Smooth muscle cell (in vitro differentiated cells): Measurements from ENCODE around the gene SDR42E1. TPM values are rescaled to one million over a fixed set of nuclear protein-coding genes. Genes with fewer than 3 reads are reported as not detected.

ENCODE experiments used
- DNase-seq: peaks from one replicate; lab custom pipeline; 2025; ENCODE audit not compliant: unreplicated experiment; lab: John Stamatoyannopoulos, UW
- H2AFZ ChIP-seq: fragments of 200-600 bp; sonication (generic); 2 replicates; pipeline ENCODE4 v1.6.0; 2016; ENCODE audit warnings: antibody characterized with exemption, low read depth, mild to moderate bottlenecking
- H3F3A ChIP-seq: fragments of 200-600 bp; sonication (generic); 2 replicates; pipeline ENCODE4 v1.6.0; 2017; ENCODE audit warnings: antibody characterized with exemption, low read depth
- H3K27ac ChIP-seq: fragments of 200-600 bp; sonication (generic); 2 replicates; pipeline ENCODE4 v1.5.1; 2016; ENCODE audit warnings: low read depth, mild to moderate bottlenecking
- H3K27me3 ChIP-seq: fragments of 200-600 bp; sonication (generic); 2 replicates; pipeline ENCODE4 v1.6.1; 2016; ENCODE audit warnings: low read depth, mild to moderate bottlenecking
- H3K36me3 ChIP-seq: fragments of 200-600 bp; sonication (generic); 2 replicates; pipeline ENCODE4 v1.5.1; 2016; ENCODE audit warnings: low read depth
- H3K4me1 ChIP-seq: fragments of 200-600 bp; sonication (generic); 2 replicates; pipeline ENCODE4 v1.5.1; 2016; ENCODE audit warnings: low read depth
- H3K4me2 ChIP-seq: fragments of 200-600 bp; sonication (generic); 2 replicates; pipeline ENCODE4 v1.6.0; 2016; ENCODE audit warnings: mild to moderate bottlenecking
- H3K4me3 ChIP-seq: fragments of 200-600 bp; sonication (generic); 2 replicates; pipeline ENCODE4 v1.5.1; 2016; ENCODE audit warnings: mild to moderate bottlenecking
- H3K79me2 ChIP-seq: fragments of 200-600 bp; sonication (generic); 2 replicates; pipeline ENCODE4 v1.6.0; 2016; ENCODE audit warnings: low read depth, mild to moderate bottlenecking
- H3K9ac ChIP-seq: fragments of 200-600 bp; sonication (generic); 2 replicates; pipeline ENCODE4 v1.6.0; 2016; ENCODE audit warnings: low read depth
- H3K9me3 ChIP-seq: fragments of 200-600 bp; sonication (generic); replicated peaks from 2 replicates; pipeline ENCODE4 v1.5.1; 2016; ENCODE audit warnings: low read depth
- H4K20me1 ChIP-seq: fragments of 200-600 bp; sonication (generic); 2 replicates; pipeline ENCODE4 v1.6.0; 2016; ENCODE audit warnings: low read depth
- WGBS: methylation state at CpG from one replicate; pipeline ENCODE4 v1.1.7; 2016; ENCODE audit warnings: low lambda C conversion rate; 5-methylcytosine and 5-hydroxymethylcytosine counted together
- polyA plus RNA-seq: library from polyadenylated mRNA; unstranded; fragments of >200 nt; fragmentation: Nextera tagmentation; extraction: Ambion mirVana; gene quantifications from 2 replicates; pipeline ENCODE4 v1.2.1, GENCODE V29; 2016
- total RNA-seq: library from RNA; depleted of rRNA; stranded (reverse); fragments of >200 nt; gene quantifications from 2 replicates; pipeline ENCODE4 v1.2.3, GENCODE V29; 2014
- TF ChIP-seq, protein P1 (sequence below): fragments of 200-600 bp; sonication (generic); IDR thresholded peaks from 2 replicates; pipeline ENCODE4 v1.5.1; 2017; ENCODE audit warnings: borderline replicate concordance, mild to moderate bottlenecking, antibody characterized with exemption; ENCODE audit not compliant: insufficient read depth, poor library complexity, severe bottlenecking

Gene SDR42E1
- total and polyA plus RNA-seq, 2 experiments from 2014 or later: not detected

DNA sequence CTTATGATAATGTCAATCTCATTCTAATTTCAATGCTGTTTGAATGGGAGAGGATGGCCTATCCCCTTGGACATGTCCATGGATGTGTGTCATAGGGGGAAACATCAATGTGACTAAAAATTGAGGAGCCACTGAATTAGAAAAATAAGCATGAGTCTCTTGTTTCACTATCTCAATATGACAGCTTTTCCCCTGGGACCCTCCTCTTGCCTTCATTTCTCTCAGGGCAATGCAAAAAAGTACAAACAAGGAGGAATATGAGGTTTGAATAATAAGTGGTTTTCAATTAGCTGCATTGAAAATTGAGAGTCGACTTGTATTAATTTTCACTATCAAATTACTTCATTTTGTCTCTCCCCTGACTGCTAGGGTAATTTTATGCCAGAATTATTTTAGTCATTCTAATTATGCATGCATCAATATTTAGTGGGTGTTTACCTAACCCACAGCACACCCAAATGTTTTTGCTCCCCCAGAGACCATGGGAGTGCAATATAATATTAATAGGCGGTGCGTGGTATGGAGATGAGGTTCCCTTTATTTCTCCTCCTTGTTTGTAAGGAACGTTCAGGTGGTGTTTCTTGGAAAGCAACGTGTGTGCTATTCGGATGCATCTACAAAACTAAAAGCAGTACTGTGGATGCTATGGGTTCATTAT is 6.8 kb upstream of the SDR42E1 start:
- H3K79me2 ChIP-seq: no peaks in the 10 kb centered on the region
- 88% methylated on average over 6 of the region's 6 CpGs for WGBS

DNA sequence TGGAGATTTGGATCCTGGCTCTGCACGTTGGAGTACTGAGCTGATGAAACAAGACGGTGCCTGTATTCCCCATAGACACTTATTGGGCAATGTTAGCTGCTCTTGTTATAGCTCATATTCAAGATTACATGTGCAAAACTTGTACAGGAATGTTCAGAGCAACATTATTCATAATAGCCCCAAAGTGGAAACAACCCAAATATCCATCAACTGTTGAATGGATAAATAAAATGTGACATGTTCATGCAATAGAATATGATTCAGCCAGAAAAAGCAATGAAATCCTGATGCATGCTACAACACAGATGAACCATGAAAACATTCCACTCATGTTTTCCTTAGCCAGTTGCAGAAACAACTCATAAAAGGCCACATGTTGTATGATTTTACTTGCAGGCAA is 5.7 kb upstream of the SDR42E1 start:
- H3K9ac ChIP-seq: no peak overlapping the region
- H2AFZ ChIP-seq: no peak overlapping the region
- no peak overlapping the region for H3K27ac ChIP-seq
- no peak overlapping the region for H3K4me3 ChIP-seq
- peaks cover 16% of the 10 kb centered on the region for H3K27me3 ChIP-seq
- TF ChIP-seq, protein P1, sequence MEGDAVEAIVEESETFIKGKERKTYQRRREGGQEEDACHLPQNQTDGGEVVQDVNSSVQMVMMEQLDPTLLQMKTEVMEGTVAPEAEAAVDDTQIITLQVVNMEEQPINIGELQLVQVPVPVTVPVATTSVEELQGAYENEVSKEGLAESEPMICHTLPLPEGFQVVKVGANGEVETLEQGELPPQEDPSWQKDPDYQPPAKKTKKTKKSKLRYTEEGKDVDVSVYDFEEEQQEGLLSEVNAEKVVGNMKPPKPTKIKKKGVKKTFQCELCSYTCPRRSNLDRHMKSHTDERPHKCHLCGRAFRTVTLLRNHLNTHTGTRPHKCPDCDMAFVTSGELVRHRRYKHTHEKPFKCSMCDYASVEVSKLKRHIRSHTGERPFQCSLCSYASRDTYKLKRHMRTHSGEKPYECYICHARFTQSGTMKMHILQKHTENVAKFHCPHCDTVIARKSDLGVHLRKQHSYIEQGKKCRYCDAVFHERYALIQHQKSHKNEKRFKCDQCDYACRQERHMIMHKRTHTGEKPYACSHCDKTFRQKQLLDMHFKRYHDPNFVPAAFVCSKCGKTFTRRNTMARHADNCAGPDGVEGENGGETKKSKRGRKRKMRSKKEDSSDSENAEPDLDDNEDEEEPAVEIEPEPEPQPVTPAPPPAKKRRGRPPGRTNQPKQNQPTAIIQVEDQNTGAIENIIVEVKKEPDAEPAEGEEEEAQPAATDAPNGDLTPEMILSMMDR: no peak
- no peaks in the 10 kb centered on the region for H3K4me1 ChIP-seq
- DNase-seq: no peak
- H3K79me2 ChIP-seq: no peaks in the 10 kb centered on the region
- H3F3A ChIP-seq: no peaks in the 10 kb centered on the region
- H3K4me2 ChIP-seq: no peak overlapping the region
- H4K20me1 ChIP-seq: no peaks in the 10 kb centered on the region
- no peaks in the 10 kb centered on the region for H3K9me3 ChIP-seq
- no peaks in the 10 kb centered on the region for H3K36me3 ChIP-seq
- 72% methylated on average over 2 of the region's 2 CpGs for WGBS

More for the DNA sequence above, 6.8 kb upstream of the SDR42E1 start:
- H4K20me1 ChIP-seq: no peaks in the 10 kb centered on the region
- no peaks in the 10 kb centered on the region for H3K9me3 ChIP-seq
- no peak overlapping the region for H2AFZ ChIP-seq
- no peaks in the 10 kb centered on the region for H3K4me1 ChIP-seq
- H3K4me3 ChIP-seq: no peak overlapping the region
- H3K9ac ChIP-seq: no peak overlapping the region
- DNase-seq: no peak
- H3K36me3 ChIP-seq: no peaks in the 10 kb centered on the region
- H3K4me2 ChIP-seq: no peak overlapping the region
- H3K27me3 ChIP-seq: peaks cover 16% of the 10 kb centered on the region
- no peaks in the 10 kb centered on the region for H3F3A ChIP-seq
- H3K27ac ChIP-seq: no peak overlapping the region
- TF ChIP-seq, protein P1: no peak

DNA sequence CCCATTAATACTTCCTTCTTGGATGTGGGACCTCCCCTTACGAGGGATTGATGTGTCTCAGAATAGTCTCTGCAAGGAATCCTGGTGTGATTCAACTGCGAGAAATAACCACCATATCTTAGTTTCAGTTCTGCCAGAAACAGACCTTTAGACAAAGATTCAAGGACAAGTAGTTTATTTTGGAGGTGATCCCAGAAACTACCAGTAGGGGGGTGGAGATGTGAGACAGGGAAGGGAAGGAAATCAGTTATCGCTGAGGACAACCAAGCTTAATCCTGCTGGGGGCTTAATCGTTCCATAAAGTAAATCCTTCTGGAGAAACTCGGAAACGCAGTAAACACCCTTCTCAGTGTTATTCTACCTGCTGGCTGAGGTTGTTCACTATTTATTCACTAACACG is 5.0 kb upstream of the SDR42E1 start:
- Histone ChIP-seq H3K9me3 (no peaks in the 10 kb centered on the region), H3K4me2 (no peak overlapping the region), H3K9ac (no peak overlapping the region), H2AFZ (no peak overlapping the region), H3K27ac (no peak overlapping the region), H3K4me1 (no peaks in the 10 kb centered on the region), H4K20me1 (no peaks in the 10 kb centered on the region), H3K4me3 (no peak overlapping the region), H3K36me3 (no peaks in the 10 kb centered on the region), H3F3A (no peaks in the 10 kb centered on the region), H3K79me2 (no peaks in the 10 kb centered on the region), H3K27me3 (peaks cover 16% of the 10 kb centered on the region)
- WGBS: 60% methylated on average over 7 of the region's 7 CpGs
- TF ChIP-seq, protein P1: peak; percentile 21
- no peak for DNase-seq

DNA sequence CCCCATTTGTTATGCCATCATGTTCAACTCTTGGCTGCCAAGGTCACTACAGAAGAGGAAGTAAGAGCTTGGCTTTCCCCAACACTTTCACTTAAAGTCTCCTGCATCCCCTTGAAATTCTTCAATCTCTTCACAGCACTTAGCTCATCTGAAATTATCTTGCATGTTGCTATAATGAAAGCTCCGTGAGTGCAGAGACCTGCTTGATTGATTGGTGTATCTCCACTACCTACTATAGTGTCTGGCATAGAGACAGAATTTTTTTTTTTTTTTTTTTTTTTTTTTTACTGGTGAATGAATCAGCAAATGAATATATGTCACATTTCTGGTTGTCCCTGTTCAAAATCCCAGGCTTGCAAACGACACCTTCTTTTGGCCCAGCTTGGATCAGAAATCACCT is 1.9 kb upstream of the SDR42E1 start:
- DNase-seq: no peak
- Histone ChIP-seq H3K27me3 (no peaks in the 10 kb centered on the region), H3F3A (no peaks in the 10 kb centered on the region), H3K4me1 (no peaks in the 10 kb centered on the region), H3K4me3 (no peak overlapping the region), H3K36me3 (no peaks in the 10 kb centered on the region), H3K79me2 (no peaks in the 10 kb centered on the region), H4K20me1 (no peaks in the 10 kb centered on the region), H3K9me3 (no peaks in the 10 kb centered on the region), H3K27ac (no peak overlapping the region), H2AFZ (no peak overlapping the region), H3K9ac (no peak overlapping the region), H3K4me2 (no peak overlapping the region)
- TF ChIP-seq, protein P1: no peak
- 88% methylated on average over 2 of the region's 2 CpGs for WGBS
